ENCODE results near the gene ZNF791.
"Not testable (repeated sequence)": the region's sequence is repeated elsewhere in the genome, so short reads cannot be mapped to it uniquely, and the experiment has no call there.

ZNF791 gene

DNA sequence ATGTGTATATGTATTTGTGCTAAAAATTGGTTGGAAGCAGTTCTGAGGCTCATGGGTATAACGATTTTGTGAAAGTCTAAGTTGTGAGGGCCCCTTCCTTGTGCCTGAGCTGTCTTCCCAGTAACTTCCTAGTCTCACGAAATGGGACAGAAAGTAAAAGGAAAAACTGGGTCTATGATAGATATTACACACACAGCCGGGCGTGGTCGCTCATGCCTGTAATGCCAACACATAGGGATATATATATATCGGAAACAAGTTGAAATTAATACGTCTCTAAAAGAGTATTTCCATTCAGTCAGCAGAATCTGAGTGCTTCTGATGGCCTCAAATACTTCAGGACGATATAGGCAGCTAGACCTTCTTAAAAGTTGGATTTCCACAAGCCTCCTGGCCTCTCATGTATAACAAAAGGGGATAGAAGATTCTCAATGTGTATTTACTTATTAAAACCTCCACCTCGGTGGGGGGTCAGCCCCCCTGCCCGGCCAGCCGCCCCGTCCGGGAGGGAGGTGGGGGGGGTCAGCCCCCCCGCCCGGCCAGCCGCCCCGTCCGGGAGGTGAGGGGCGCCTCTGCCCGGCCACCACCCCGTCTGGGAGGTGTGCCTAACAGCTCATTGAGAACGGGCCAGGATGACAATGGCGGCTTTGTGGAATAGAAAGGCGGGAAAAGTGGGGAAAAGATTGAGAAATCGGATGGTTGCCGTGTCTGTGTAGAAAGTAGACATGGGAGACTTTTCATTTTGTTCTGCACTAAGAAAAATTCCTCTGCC is 10.7 kb downstream of the ZNF791 start:
- not testable (repeated sequence) for H3K9ac ChIP-seq (ENCODE audit: low read depth, low read length, poor library complexity); H4K8ac ChIP-seq (ENCODE audit: low read depth, low read length); H3K27ac ChIP-seq (replicated peaks; ENCODE audit: low read length); DNase-seq (ENCODE audit: low spot score); H3K4ac ChIP-seq (ENCODE audit: low read length); H2BK120ac ChIP-seq (ENCODE audit: low read depth, low read length); H4K91ac ChIP-seq (ENCODE audit: low read depth, low read length, poor library complexity); H3K23ac ChIP-seq (ENCODE audit: low read depth, low read length, poor library complexity); H2BK12ac ChIP-seq (ENCODE audit: low read length); H2AFZ ChIP-seq (ENCODE audit: low read length); H3K18ac ChIP-seq (ENCODE audit: low read length); H2AK5ac ChIP-seq (ENCODE audit: low read depth, low read length); H3K4me1 ChIP-seq (ENCODE audit: control insufficient read depth in 2 of 2, insufficient read depth in 1 of 2, low read depth in 1 of 2, low read length in 2 of 2); H3K14ac ChIP-seq (ENCODE audit: low read length); H3K4me2 ChIP-seq (ENCODE audit: insufficient read depth, low read length, poor library complexity, severe bottlenecking); H2BK5ac ChIP-seq (ENCODE audit: low read length); H3K4me3 ChIP-seq (ENCODE audit: low read length in 2 of 2); H2BK15ac ChIP-seq (ENCODE audit: low read length); H3K27me3 ChIP-seq (ENCODE audit: control insufficient read depth in 3 of 3, insufficient read depth in 3 of 3, low read depth in 1 of 3, low read length in 3 of 3); H3K79me1 ChIP-seq (ENCODE audit: low read depth, low read length)
- no CpG with 5 or more reads among the region's 26 CpGs for WGBS, 2 donors (ENCODE audit: extremely low coverage in 2 of 2, insufficient read length in 2 of 2, insufficient replicate concordance in 1 of 2)
- Histone ChIP-seq H3K36me3 (replicated peaks in 1 of 2; ENCODE audit: control insufficient read depth in 2 of 2, insufficient read depth in 2 of 2, low read length in 2 of 2) (peaks cover 15 to 52% of the 10 kb centered on the region in 2 donors), H3K9me3 (replicated peaks in 1 of 2; ENCODE audit: control insufficient read depth in 2 of 2, insufficient read depth in 1 of 2, low read depth in 1 of 2, low read length in 2 of 2) (peaks cover 11 to 55% of the 10 kb centered on the region in 2 donors)

DNA sequence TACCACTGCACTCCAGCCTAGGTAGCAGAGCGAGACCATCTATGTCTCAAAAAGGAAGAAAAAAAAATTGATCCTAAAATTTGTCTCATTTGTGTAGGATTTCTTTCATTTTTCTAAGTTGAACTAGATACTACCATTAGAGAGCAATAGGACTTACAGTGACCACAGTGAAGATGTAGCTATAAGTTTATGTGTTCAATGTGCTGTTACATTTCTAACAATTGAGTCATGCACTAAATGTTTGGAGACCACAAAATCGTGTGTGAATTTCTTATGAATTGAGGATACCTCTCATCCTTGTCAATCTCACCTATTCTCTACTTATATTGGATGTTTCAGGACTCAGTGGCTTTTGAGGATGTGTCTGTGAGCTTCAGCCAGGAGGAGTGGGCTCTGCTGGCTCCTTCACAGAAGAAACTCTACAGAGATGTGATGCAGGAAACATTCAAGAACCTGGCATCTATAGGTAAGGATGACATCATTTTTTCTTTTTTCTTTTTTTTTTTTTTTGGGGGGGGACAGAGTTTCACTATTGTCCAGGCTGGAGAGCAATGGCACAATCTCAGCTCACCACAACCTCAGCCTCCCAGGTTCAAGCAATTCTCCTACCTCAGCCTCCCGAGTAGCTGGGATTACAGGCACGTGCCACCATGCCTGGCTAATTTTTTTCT is 12.8 kb downstream of the ZNF791 start:
- Histone ChIP-seq H3K36me3 (replicated peaks in 1 of 2; ENCODE audit: control insufficient read depth in 2 of 2, insufficient read depth in 2 of 2, low read length in 2 of 2) (peaks cover 28 to 60% of the 10 kb centered on the region in 2 donors), H3K9me3 (replicated peaks in 1 of 2; ENCODE audit: control insufficient read depth in 2 of 2, insufficient read depth in 1 of 2, low read depth in 1 of 2, low read length in 2 of 2) (peaks cover 27 to 62% of the 10 kb centered on the region in 2 donors), H2BK5ac (ENCODE audit: low read length) (no peak overlapping the region), H3K18ac (ENCODE audit: low read length) (no peak overlapping the region), H3K4me3 (ENCODE audit: low read length in 2 of 2) (no peak overlapping the region), H3K4me1 (ENCODE audit: control insufficient read depth in 2 of 2, insufficient read depth in 1 of 2, low read depth in 1 of 2, low read length in 2 of 2) (no peaks in the 10 kb centered on the region), H4K8ac (ENCODE audit: low read depth, low read length) (no peak overlapping the region), H3K23ac (ENCODE audit: low read depth, low read length, poor library complexity) (no peak overlapping the region), H2AK5ac (ENCODE audit: low read depth, low read length) (no peak overlapping the region), H3K27me3 (ENCODE audit: control insufficient read depth in 3 of 3, insufficient read depth in 3 of 3, low read depth in 1 of 3, low read length in 3 of 3) (no peaks in the 10 kb centered on the region), H3K14ac (ENCODE audit: low read length) (no peak overlapping the region), H2AFZ (ENCODE audit: low read length) (no peak overlapping the region), H4K91ac (ENCODE audit: low read depth, low read length, poor library complexity) (no peak overlapping the region), H3K4me2 (ENCODE audit: insufficient read depth, low read length, poor library complexity, severe bottlenecking) (no peak overlapping the region), H3K4ac (ENCODE audit: low read length) (no peak overlapping the region), H2BK12ac (ENCODE audit: low read length) (no peak overlapping the region), H2BK15ac (ENCODE audit: low read length) (no peak overlapping the region), H2BK120ac (ENCODE audit: low read depth, low read length) (no peak overlapping the region), H3K9ac (ENCODE audit: low read depth, low read length, poor library complexity) (no peak overlapping the region), H3K27ac (replicated peaks; ENCODE audit: low read length) (no peak overlapping the region), H3K79me1 (ENCODE audit: low read depth, low read length) (no peaks in the 10 kb centered on the region)
- WGBS, 2 donors (ENCODE audit: extremely low coverage in 2 of 2, insufficient read length in 2 of 2, insufficient replicate concordance in 1 of 2), result no CpG with 5 or more reads among the region's 4 CpGs
- no peak for DNase-seq (ENCODE audit: low spot score)

DNA sequence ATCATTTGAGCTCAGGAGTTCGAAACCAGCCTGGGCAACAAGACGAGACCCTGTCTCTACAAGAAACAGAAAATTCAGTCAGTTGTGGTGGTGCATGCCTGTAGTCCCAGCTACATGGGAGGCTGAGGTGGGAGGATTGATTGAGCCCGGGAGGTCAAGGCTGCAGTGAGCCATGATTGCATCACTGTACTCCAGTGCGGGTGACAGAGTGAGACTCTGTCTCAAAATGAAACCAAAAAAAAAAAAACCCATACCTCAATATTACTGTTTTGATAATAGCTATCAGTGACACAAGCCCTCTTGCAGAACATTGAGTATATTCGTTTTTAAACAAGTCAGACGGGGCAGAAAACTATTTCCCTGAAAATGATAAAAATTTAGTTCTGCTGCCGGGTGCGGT is 16.2 kb downstream of the ZNF791 start:
- DNase-seq (ENCODE audit: low spot score), result no peak
- Histone ChIP-seq H3K9ac (ENCODE audit: low read depth, low read length, poor library complexity) (no peak overlapping the region), H4K91ac (ENCODE audit: low read depth, low read length, poor library complexity) (no peak overlapping the region), H3K18ac (ENCODE audit: low read length) (no peak overlapping the region), H3K9me3 (replicated peaks in 1 of 2; ENCODE audit: control insufficient read depth in 2 of 2, insufficient read depth in 1 of 2, low read depth in 1 of 2, low read length in 2 of 2) (peaks cover 33 to 72% of the 10 kb centered on the region in 2 donors), H3K27ac (replicated peaks; ENCODE audit: low read length) (no peak overlapping the region), H3K36me3 (replicated peaks in 1 of 2; ENCODE audit: control insufficient read depth in 2 of 2, insufficient read depth in 2 of 2, low read length in 2 of 2) (peaks cover 43 to 85% of the 10 kb centered on the region in 2 donors), H3K4me2 (ENCODE audit: insufficient read depth, low read length, poor library complexity, severe bottlenecking) (no peak overlapping the region), H3K4ac (ENCODE audit: low read length) (no peak overlapping the region), H3K27me3 (ENCODE audit: control insufficient read depth in 3 of 3, insufficient read depth in 3 of 3, low read depth in 1 of 3, low read length in 3 of 3) (no peaks in the 10 kb centered on the region), H2BK12ac (ENCODE audit: low read length) (no peak overlapping the region), H3K4me3 (ENCODE audit: low read length in 2 of 2) (no peak overlapping the region), H3K14ac (ENCODE audit: low read length) (no peak overlapping the region), H4K8ac (ENCODE audit: low read depth, low read length) (no peak overlapping the region), H3K79me1 (ENCODE audit: low read depth, low read length) (no peaks in the 10 kb centered on the region), H2BK120ac (ENCODE audit: low read depth, low read length) (no peak overlapping the region), H2AK5ac (ENCODE audit: low read depth, low read length) (no peak overlapping the region), H3K23ac (ENCODE audit: low read depth, low read length, poor library complexity) (no peak overlapping the region), H2AFZ (ENCODE audit: low read length) (no peak overlapping the region), H2BK15ac (ENCODE audit: low read length) (no peak overlapping the region), H2BK5ac (ENCODE audit: low read length) (no peak overlapping the region), H3K4me1 (ENCODE audit: control insufficient read depth in 2 of 2, insufficient read depth in 1 of 2, low read depth in 1 of 2, low read length in 2 of 2) (no peaks in the 10 kb centered on the region)
- WGBS, 2 donors (ENCODE audit: extremely low coverage in 2 of 2, insufficient read length in 2 of 2, insufficient replicate concordance in 1 of 2), result no CpG with 5 or more reads among the region's 8 CpGs

Data from neuronal stem cell (in vitro differentiated cells).